Neural cell (in vitro differentiated cells): Measurements from ENCODE around the gene KASH5. TPM values are rescaled to one million over a fixed set of nuclear protein-coding genes. Genes with fewer than 3 reads are reported as not detected.

ENCODE experiments used
- H2AFZ ChIP-seq: fragments of 200-600, 300-800 bp; sonication (generic), shearing (Covaris generic); 2 replicates; pipeline ENCODE4 v1.6.0; 2014; ENCODE audit warnings: low read depth, mild to moderate bottlenecking, antibody characterized with exemption, low read length, moderate library complexity
- H3F3A ChIP-seq: fragments of 200-600 bp; shearing (Covaris generic); 2 replicates; pipeline ENCODE4 v1.6.1; 2016; ENCODE audit warnings: mild to moderate bottlenecking, moderate library complexity, mixed read lengths, antibody characterized with exemption, low read length; ENCODE audit not compliant: insufficient read depth, poor library complexity, severe bottlenecking
- H3K27ac ChIP-seq: fragments of 200-600, 300-800 bp; sonication (generic), shearing (Covaris generic); 2 replicates; pipeline ENCODE4 v1.5.1; 2014; ENCODE audit warnings: mild to moderate bottlenecking, low read length, moderate library complexity
- H3K27me3 ChIP-seq: fragments of 300-800, 200-600 bp; sonication (generic), shearing (Covaris generic); 2 replicates; pipeline ENCODE4 v1.6.0; 2014; ENCODE audit warnings: mild to moderate bottlenecking, low read depth, low read length, moderate library complexity; ENCODE audit not compliant: insufficient read depth
- H3K36me3 ChIP-seq: fragments of 300-800, 200-600 bp; sonication (generic), shearing (Covaris generic); 2 replicates; pipeline ENCODE4 v1.5.1; 2014; ENCODE audit warnings: mild to moderate bottlenecking, antibody characterized with exemption, low read length, moderate library complexity; ENCODE audit not compliant: insufficient read depth
- H3K4me2 ChIP-seq: fragments of 300-800, 200-600 bp; sonication (generic), shearing (Covaris generic); 2 replicates; pipeline ENCODE4 v1.6.0; 2014; ENCODE audit warnings: mild to moderate bottlenecking, low read length
- H3K4me3 ChIP-seq: fragments of 300-800, 200-600 bp; sonication (generic), shearing (Covaris generic); 2 replicates; pipeline ENCODE4 v1.5.1; 2014; ENCODE audit warnings: mild to moderate bottlenecking, low read length, moderate library complexity
- H3K79me2 ChIP-seq: fragments of 200-600 bp; shearing (Covaris generic); replicated peaks from 2 replicates; pipeline ENCODE4 v1.6.0; 2014; ENCODE audit warnings: mild to moderate bottlenecking, low read length, moderate library complexity; ENCODE audit not compliant: insufficient read depth
- H3K9ac ChIP-seq: fragments of 300-800, 200-600 bp; sonication (generic), shearing (Covaris generic); 2 replicates; pipeline ENCODE4 v1.6.1; 2016; ENCODE audit warnings: mild to moderate bottlenecking, low read length, mixed read lengths
- H3K9me2 ChIP-seq: fragments of 200-600 bp; shearing (Covaris generic); 2 replicates; pipeline ENCODE4 v1.6.1; 2016; ENCODE audit warnings: mild to moderate bottlenecking, low read length, mixed read lengths; ENCODE audit not compliant: insufficient read depth
- H3K9me3 ChIP-seq: fragments of 200-600, 300-800 bp; sonication (generic), shearing (Covaris generic); 2 replicates; pipeline ENCODE4 v1.6.1; 2016; ENCODE audit warnings: mild to moderate bottlenecking, mixed run types, low read length, moderate library complexity, mixed read lengths
- H4K20me1 ChIP-seq: fragments of 200-600 bp; shearing (Covaris generic); 2 replicates; pipeline ENCODE4 v1.6.1; 2016; ENCODE audit warnings: mild to moderate bottlenecking, mixed run types; ENCODE audit not compliant: insufficient read depth
- CTCF ChIP-seq: fragments of 450-650 bp; IDR thresholded peaks from 2 replicates; pipeline ENCODE4 v1.5.1; 2014; ENCODE audit warnings: antibody characterized with exemption, mild to moderate bottlenecking, moderate library complexity; ENCODE audit not compliant: poor library complexity, severe bottlenecking
- EP300 ChIP-seq: fragments of 450-650 bp; conservative IDR thresholded peaks from 2 replicates; pipeline ENCODE4 v1.6.1; 2014; ENCODE audit warnings: antibody characterized with exemption, mild to moderate bottlenecking, moderate library complexity; ENCODE audit not compliant: poor library complexity, severe bottlenecking
- EZH2 ChIP-seq: fragments of 200-600, 300-800 bp; shearing (Covaris generic), sonication (generic); IDR thresholded peaks from 2 replicates; pipeline ENCODE4 v1.6.1; 2014; ENCODE audit warnings: antibody characterized with exemption, low read length, borderline replicate concordance, mild to moderate bottlenecking; ENCODE audit not compliant: insufficient read depth, poor library complexity, severe bottlenecking
- MXI1 ChIP-seq: fragments of 450-650 bp; conservative IDR thresholded peaks from 2 replicates; pipeline ENCODE4 v1.6.1; 2014; ENCODE audit warnings: antibody characterized with exemption, mild to moderate bottlenecking; ENCODE audit not compliant: poor library complexity, severe bottlenecking
- POLR2AphosphoS5 ChIP-seq: IDR thresholded peaks from 2 replicates; pipeline ENCODE4 v1.6.1; 2012
- RAD21 ChIP-seq: fragments of 450-650 bp; conservative IDR thresholded peaks from 2 replicates; pipeline ENCODE4 v1.6.1; 2014; ENCODE audit warnings: antibody characterized with exemption, mild to moderate bottlenecking, moderate library complexity
- REST ChIP-seq: IDR thresholded peaks from 2 replicates; pipeline ENCODE4 v1.6.1; 2012; ENCODE audit warnings: borderline replicate concordance
- SMC3 ChIP-seq: fragments of 450-650 bp; conservative IDR thresholded peaks from 2 replicates; pipeline ENCODE4 v1.6.1; 2014; ENCODE audit warnings: antibody characterized with exemption, mild to moderate bottlenecking, moderate library complexity; ENCODE audit not compliant: poor library complexity
- TAF1 ChIP-seq: IDR thresholded peaks from 2 replicates; pipeline ENCODE4 v1.6.1; 2012; ENCODE audit warnings: low read depth
- polyA plus RNA-seq: library from polyadenylated mRNA; depleted of rRNA; stranded (reverse); fragments of >200 nt; gene quantifications from 2 replicates; pipeline ENCODE4 v1.2.3, GENCODE V29; 2014

Gene KASH5
- polyA plus RNA-seq, 1 donor from 2014 or later: 0.11 TPM

- Histone ChIP-seq H3K9me2 (no peaks in the 10 kb centered on the region), H3K27me3 (no peaks in the 10 kb centered on the region), H3K9me3 (no peaks in the 10 kb centered on the region), H3F3A (no peaks in the 10 kb centered on the region), H3K79me2 (no peaks in the 10 kb centered on the region), H2AFZ (no peak overlapping the region), H3K9ac (no peak overlapping the region), H3K4me2 (no peak overlapping the region), H3K36me3 (no peaks in the 10 kb centered on the region), H3K4me3 (no peak overlapping the region), H3K27ac (no peak overlapping the region), H4K20me1 (no peaks in the 10 kb centered on the region)
- TF ChIP-seq EP300: no peak
Observed at GRCh38 chr19:49407482-49408015, 19.5 kb downstream of the KASH5 start.

- no peaks in the 10 kb centered on the region for H3F3A ChIP-seq
- no peak overlapping the region for H3K4me3 ChIP-seq
- no peaks in the 10 kb centered on the region for H4K20me1 ChIP-seq
- no peak overlapping the region for H3K27ac ChIP-seq
- H3K36me3 ChIP-seq: no peaks in the 10 kb centered on the region
- H3K9me2 ChIP-seq: no peaks in the 10 kb centered on the region
- no peak overlapping the region for H2AFZ ChIP-seq
- H3K9ac ChIP-seq: no peak overlapping the region
- no peaks in the 10 kb centered on the region for H3K9me3 ChIP-seq
- TF ChIP-seq SMC3: no peak
- TF ChIP-seq POLR2AphosphoS5: no peak
- TF ChIP-seq MXI1: no peak
- TF ChIP-seq RAD21: no peak
- TF ChIP-seq EZH2: no peak
- no peak for TF ChIP-seq CTCF
- TF ChIP-seq REST: no peak
- no peak for TF ChIP-seq TAF1
- TF ChIP-seq EP300: no peak
- H3K4me2 ChIP-seq: no peak overlapping the region
- no peaks in the 10 kb centered on the region for H3K27me3 ChIP-seq
- no peaks in the 10 kb centered on the region for H3K79me2 ChIP-seq
Observed at GRCh38 chr19:49408816-49409440, 20.9 kb downstream of the KASH5 start.
